HEK293T (cell line): ENCODE data around the gene CORO2B.

Experiments
- CTCF ChIA-PET: fragments of 350-600 bp; formaldehyde crosslinking; extraction: SDS; loops from one replicate; lab custom pipeline; 2021; ENCODE audit warnings: antibody characterized with exemption, inconsistent platforms; lab: Yijun Ruan, JAX
- POLR2A ChIA-PET: fragments of 350-600 bp; formaldehyde crosslinking; extraction: SDS; loops from one replicate; lab custom pipeline; 2020; ENCODE audit warnings: antibody characterized with exemption, inconsistent platforms; lab: Yijun Ruan, JAX
- DNase-seq: peaks from one replicate; pipeline ENCODE4 v3.0.0; 2012; ENCODE audit warnings: mixed read lengths; ENCODE audit errors: extremely low spot score
- ARNT ChIP-seq: fragments of 450-650 bp; IDR thresholded peaks from 2 replicates; pipeline ENCODE4 v1.6.1; 2017; ENCODE audit warnings: mild to moderate bottlenecking
- BHLHE40 ChIP-seq: fragments of 450-650 bp; IDR thresholded peaks from 2 replicates; pipeline ENCODE4 v1.6.1; 2016; ENCODE audit warnings: mild to moderate bottlenecking, moderate library complexity, borderline replicate concordance
- CTBP1 ChIP-seq: fragments of 450-650 bp; IDR thresholded peaks from 2 replicates; pipeline ENCODE4 v1.6.1; 2016; ENCODE audit warnings: borderline replicate concordance
- ELF4 ChIP-seq: fragments of 450-650 bp; IDR thresholded peaks from 2 replicates; pipeline ENCODE4 v1.6.1; 2017; ENCODE audit warnings: antibody characterized with exemption
- FOXA1 ChIP-seq: fragments of 450-650 bp; IDR thresholded peaks from 2 replicates; pipeline ENCODE4 v1.6.1; 2016; ENCODE audit warnings: mild to moderate bottlenecking
- FOXK2 ChIP-seq: fragments of 450-650 bp; IDR thresholded peaks from 2 replicates; pipeline ENCODE4 v1.6.1; 2016; ENCODE audit warnings: mild to moderate bottlenecking
- FOXM1 ChIP-seq: fragments of 450-650 bp; IDR thresholded peaks from 2 replicates; pipeline ENCODE4 v1.6.1; 2017; ENCODE audit warnings: mild to moderate bottlenecking, borderline replicate concordance
- HDGF ChIP-seq: fragments of 450-650 bp; IDR thresholded peaks from 2 replicates; pipeline ENCODE4 v1.6.1; 2017; ENCODE audit warnings: antibody characterized with exemption, borderline replicate concordance
- L3MBTL2 ChIP-seq: fragments of 450-650 bp; conservative IDR thresholded peaks from 2 replicates; pipeline ENCODE4 v1.6.1; 2016; ENCODE audit warnings: mild to moderate bottlenecking
- LEF1 ChIP-seq: fragments of 450-650 bp; IDR thresholded peaks from 2 replicates; pipeline ENCODE4 v1.6.1; 2017; ENCODE audit warnings: mild to moderate bottlenecking, borderline replicate concordance
- NFRKB ChIP-seq: fragments of 450-650 bp; IDR thresholded peaks from 2 replicates; pipeline ENCODE4 v1.6.1; 2016; ENCODE audit warnings: mild to moderate bottlenecking, moderate library complexity
- PKNOX1 ChIP-seq: fragments of 450-650 bp; IDR thresholded peaks from 2 replicates; pipeline ENCODE4 v1.6.1; 2016
- SP1 ChIP-seq: fragments of 450-650 bp; IDR thresholded peaks from 2 replicates; pipeline ENCODE4 v1.6.1; 2017
- SUZ12 ChIP-seq: fragments of 450-650 bp; IDR thresholded peaks from 2 replicates; pipeline ENCODE4 v1.6.1; 2016; ENCODE audit warnings: mild to moderate bottlenecking
- TARDBP ChIP-seq: fragments of 450-650 bp; IDR thresholded peaks from 2 replicates; pipeline ENCODE4 v1.6.1; 2016
- ZNF384 ChIP-seq: fragments of 450-650 bp; IDR thresholded peaks from 2 replicates; pipeline ENCODE4 v1.6.1; 2016

CORO2B gene

GRCh38 chr15:68608206-68608843 lies 29.5 kb downstream of the CORO2B start:
- DNase-seq: no peak
- no peak for TF ChIP-seq FOXK2
- no peak for TF ChIP-seq TARDBP
- TF ChIP-seq FOXA1: no peak
- TF ChIP-seq ELF4: no peak
- no peak for TF ChIP-seq NFRKB
- TF ChIP-seq PKNOX1: no peak
- no peak for TF ChIP-seq HDGF
- TF ChIP-seq LEF1: no peak
- no peak for TF ChIP-seq L3MBTL2
- TF ChIP-seq FOXM1: no peak
- no peak for TF ChIP-seq ZNF384
- TF ChIP-seq CTBP1: no peak
- ChIA-PET CTCF (interaction anchor here (0.6 kb wide), 1 partner anchor 55 kb away, joined by 5 read pairs; no protein-coding TSS in a partner anchor), POLR2A (no interaction called here)

- TF ChIP-seq FOXA1: no peak
- TF ChIP-seq ZNF384: no peak
- TF ChIP-seq NFRKB: no peak
- TF ChIP-seq ELF4: no peak
- no peak for TF ChIP-seq ARNT
- no peak for TF ChIP-seq BHLHE40
- no peak for TF ChIP-seq TARDBP
- TF ChIP-seq LEF1: no peak
- no peak for DNase-seq
- ChIA-PET POLR2A (no interaction called here), CTCF (no interaction called here)
Observed at GRCh38 chr15:68608844-68609232, 30.0 kb downstream of the CORO2B start.

- CTCF ChIA-PET: no interaction called here
- POLR2A ChIA-PET: interaction anchor here (0.8 kb wide), 1 partner anchor 22 kb away, joined by 3 read pairs; no protein-coding TSS in a partner anchor
- DNase-seq: no peak
- TF ChIP-seq FOXK2 (no peak), FOXA1 (no peak), SP1 (no peak), LEF1 (no peak), ARNT (no peak), CTBP1 (no peak), SUZ12 (no peak), TARDBP (no peak), BHLHE40 (no peak), PKNOX1 (no peak), ELF4 (no peak)
Observed at GRCh38 chr15:68609629-68610028, 30.8 kb downstream of the CORO2B start.

GRCh38 chr15:68610825-68611224 lies 32.0 kb downstream of the CORO2B start:
- no peak for DNase-seq
- TF ChIP-seq PKNOX1 (no peak), FOXA1 (no peak), NFRKB (no peak), LEF1 (no peak), CTBP1 (no peak), FOXM1 (no peak), FOXK2 (no peak), HDGF (no peak), L3MBTL2 (no peak), SUZ12 (no peak), ELF4 (no peak), TARDBP (no peak), ZNF384 (no peak), BHLHE40 (no peak), ARNT (no peak)
- ChIA-PET CTCF (no interaction called here), POLR2A (no interaction called here)

GRCh38 chr15:68612503-68612902 lies 33.7 kb downstream of the CORO2B start:
- ChIA-PET CTCF (no interaction called here), POLR2A (no interaction called here)
- TF ChIP-seq FOXM1 (no peak), ELF4 (no peak), FOXA1 (no peak), ARNT (no peak), PKNOX1 (no peak), CTBP1 (no peak), ZNF384 (no peak), BHLHE40 (no peak), LEF1 (no peak), SP1 (no peak), HDGF (no peak), SUZ12 (no peak), FOXK2 (no peak), NFRKB (no peak), TARDBP (no peak), L3MBTL2 (no peak)
- no peak for DNase-seq
